WTC11 (cell line): ENCODE results near the gene MEGF11.

Source experiments
- CBFB ChIP-seq: sonication (generic); formaldehyde crosslinking; IDR thresholded peaks from 2 replicates; pipeline ENCODE4 v1.8.1; 2022; ENCODE audit warnings: mild to moderate bottlenecking, low read depth, missing genetic modification reagents
- CTCF ChIP-seq: fragments of 200-600 bp; IDR thresholded peaks from 2 replicates; pipeline ENCODE4 v1.8.0; 2022; ENCODE audit warnings: antibody characterized with exemption
- PRDM15 ChIP-seq: sonication (generic); formaldehyde crosslinking; IDR thresholded peaks from 2 replicates; pipeline ENCODE4 v1.8.0; 2022; ENCODE audit warnings: missing genetic modification reagents
- ZNF138 ChIP-seq: sonication (generic); formaldehyde crosslinking; conservative IDR thresholded peaks from 2 replicates; pipeline ENCODE4 v1.8.1; 2022; ENCODE audit warnings: mild to moderate bottlenecking, moderate library complexity, missing genetic modification reagents
- TF ChIP-seq, protein P1 (sequence below): fragments of 250-450 bp; sonication (Bioruptor Pico); IDR thresholded peaks from 2 replicates; pipeline ENCODE4 v1.9.0; 2021; ENCODE audit warnings: moderate library complexity, mild to moderate bottlenecking, inconsistent platforms, borderline replicate concordance
- TF ChIP-seq, protein P2 (sequence below): sonication (generic); formaldehyde crosslinking; conservative IDR thresholded peaks from 2 replicates; pipeline ENCODE4 v1.8.1; 2023; ENCODE audit warnings: mild to moderate bottlenecking, low read depth, missing genetic modification reagents, moderate library complexity
- TF ChIP-seq, protein P3 (sequence below): sonication (generic); formaldehyde crosslinking; IDR thresholded peaks from 2 replicates; pipeline ENCODE4 v1.8.1; 2023; ENCODE audit warnings: mild to moderate bottlenecking, missing genetic modification reagents, moderate library complexity

DNA sequence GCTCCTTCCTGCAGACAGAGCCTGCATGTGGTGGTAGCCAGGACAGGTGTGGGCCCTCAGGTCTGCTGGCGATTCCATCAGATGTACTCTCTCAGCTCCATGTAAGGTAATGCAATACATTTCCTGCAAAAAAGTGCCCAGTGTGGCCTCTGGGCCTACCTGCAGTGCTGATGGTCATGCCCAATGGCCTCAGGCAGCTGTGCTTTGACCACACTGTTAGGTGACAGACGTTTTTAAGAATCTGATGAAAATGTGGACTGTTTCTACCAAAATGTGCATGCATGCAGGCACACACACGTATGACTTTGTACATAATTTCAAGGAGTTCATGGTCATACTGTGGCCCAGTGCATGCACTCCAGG lies 231.4 kb downstream of the MEGF11 start:
- TF ChIP-seq, protein P1, sequence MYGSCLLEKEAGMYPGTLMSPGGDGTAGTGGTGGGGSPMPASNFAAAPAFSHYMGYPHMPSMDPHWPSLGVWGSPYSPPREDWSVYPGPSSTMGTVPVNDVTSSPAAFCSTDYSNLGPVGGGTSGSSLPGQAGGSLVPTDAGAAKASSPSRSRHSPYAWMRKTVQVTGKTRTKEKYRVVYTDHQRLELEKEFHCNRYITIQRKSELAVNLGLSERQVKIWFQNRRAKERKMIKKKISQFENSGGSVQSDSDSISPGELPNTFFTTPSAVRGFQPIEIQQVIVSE (CRISPR knock-in tag) = no peak
- TF ChIP-seq CTCF = no peak
- TF ChIP-seq PRDM15 (CRISPR knock-in tag) = no peak
- TF ChIP-seq, protein P2, sequence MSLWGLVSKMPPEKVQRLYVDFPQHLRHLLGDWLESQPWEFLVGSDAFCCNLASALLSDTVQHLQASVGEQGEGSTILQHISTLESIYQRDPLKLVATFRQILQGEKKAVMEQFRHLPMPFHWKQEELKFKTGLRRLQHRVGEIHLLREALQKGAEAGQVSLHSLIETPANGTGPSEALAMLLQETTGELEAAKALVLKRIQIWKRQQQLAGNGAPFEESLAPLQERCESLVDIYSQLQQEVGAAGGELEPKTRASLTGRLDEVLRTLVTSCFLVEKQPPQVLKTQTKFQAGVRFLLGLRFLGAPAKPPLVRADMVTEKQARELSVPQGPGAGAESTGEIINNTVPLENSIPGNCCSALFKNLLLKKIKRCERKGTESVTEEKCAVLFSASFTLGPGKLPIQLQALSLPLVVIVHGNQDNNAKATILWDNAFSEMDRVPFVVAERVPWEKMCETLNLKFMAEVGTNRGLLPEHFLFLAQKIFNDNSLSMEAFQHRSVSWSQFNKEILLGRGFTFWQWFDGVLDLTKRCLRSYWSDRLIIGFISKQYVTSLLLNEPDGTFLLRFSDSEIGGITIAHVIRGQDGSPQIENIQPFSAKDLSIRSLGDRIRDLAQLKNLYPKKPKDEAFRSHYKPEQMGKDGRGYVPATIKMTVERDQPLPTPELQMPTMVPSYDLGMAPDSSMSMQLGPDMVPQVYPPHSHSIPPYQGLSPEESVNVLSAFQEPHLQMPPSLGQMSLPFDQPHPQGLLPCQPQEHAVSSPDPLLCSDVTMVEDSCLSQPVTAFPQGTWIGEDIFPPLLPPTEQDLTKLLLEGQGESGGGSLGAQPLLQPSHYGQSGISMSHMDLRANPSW (CRISPR knock-in tag) = no peak
- TF ChIP-seq CBFB (CRISPR knock-in tag) = no peak
- TF ChIP-seq, protein P3, sequence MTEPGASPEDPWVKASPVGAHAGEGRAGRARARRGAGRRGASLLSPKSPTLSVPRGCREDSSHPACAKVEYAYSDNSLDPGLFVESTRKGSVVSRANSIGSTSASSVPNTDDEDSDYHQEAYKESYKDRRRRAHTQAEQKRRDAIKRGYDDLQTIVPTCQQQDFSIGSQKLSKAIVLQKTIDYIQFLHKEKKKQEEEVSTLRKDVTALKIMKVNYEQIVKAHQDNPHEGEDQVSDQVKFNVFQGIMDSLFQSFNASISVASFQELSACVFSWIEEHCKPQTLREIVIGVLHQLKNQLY (CRISPR knock-in tag) = no peak
- no peak for TF ChIP-seq ZNF138 (CRISPR knock-in tag)
